ENCODE measurements around the gene ACRBP. TPM values are rescaled to one million over a fixed set of nuclear protein-coding genes. Genes with fewer than 3 reads are reported as not detected.

ACRBP gene
- total RNA-seq, 1 experiment from 2014 or later: 1.3 TPM

DNA sequence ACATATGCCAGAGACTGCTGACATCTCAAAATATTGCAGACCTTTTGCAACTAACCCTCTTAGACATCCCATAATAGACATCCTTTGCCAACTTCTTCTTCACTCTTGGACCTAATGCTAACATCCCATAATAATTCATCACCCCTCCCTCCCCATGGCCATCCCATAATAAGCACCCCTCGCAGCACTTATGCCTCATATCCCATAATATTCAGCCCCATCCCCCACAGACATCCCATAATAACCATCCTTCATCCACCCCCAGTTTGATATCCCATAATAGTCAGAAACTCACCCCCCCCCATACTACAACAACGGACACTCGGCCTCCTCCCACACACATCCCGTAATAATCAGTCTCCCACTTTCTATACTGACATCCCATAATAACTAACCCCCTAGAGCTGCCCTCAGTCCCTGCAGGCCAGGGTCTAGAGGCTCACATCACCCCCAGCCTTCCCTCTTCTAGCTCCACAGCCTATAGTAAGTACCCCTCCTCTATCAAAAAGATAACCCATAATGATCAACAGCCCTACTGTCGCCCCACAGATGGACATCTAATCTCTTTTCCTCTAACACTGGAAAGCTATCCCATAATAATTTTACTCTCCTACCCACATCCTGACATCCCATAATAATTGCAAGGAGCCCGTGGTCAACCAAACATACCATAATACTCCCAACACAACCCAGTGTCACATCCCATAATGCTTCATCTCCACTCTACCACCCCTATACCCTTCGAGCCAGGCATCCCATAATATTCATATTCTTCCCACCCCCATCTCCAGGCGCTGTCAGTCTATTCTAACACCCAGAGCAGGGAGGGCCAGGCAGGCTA, 39.3 kb downstream of the ACRBP start:
- peak; percentile 70 for DNase-seq
- peaks cover 47 to 51% of the 10 kb centered on the region in 2 experiments for H3K4me1 Mint-ChIP-seq

More for the DNA sequence above, 39.3 kb downstream of the ACRBP start:
- Histone ChIP-seq H4K5ac (ENCODE audit: insufficient read length, low read depth, low read length) (no peak overlapping the region), H3T11ph (ENCODE audit: low read length) (no peak overlapping the region), H2BK120ac (ENCODE audit: low read depth, low read length, poor library complexity, severe bottlenecking) (no peak overlapping the region), H3K14ac (ENCODE audit: insufficient read depth, low read length) (no peak overlapping the region), H4K20me1 (ENCODE audit: control insufficient read depth, insufficient read depth, insufficient read length) (no peaks in the 10 kb centered on the region), H3K79me2 (ENCODE audit: insufficient read depth, low read length) (peaks cover 25% of the 10 kb centered on the region; the same call in 1 of the 2 replicates), H2BK20ac (ENCODE audit: low read depth, low read length, poor library complexity, severe bottlenecking) (no peak overlapping the region), H3K9ac (ENCODE audit: extremely low read depth, insufficient read length, low read length) (no peak overlapping the region), H3K4me1 (ENCODE audit: insufficient read depth, low read length) (peaks cover 11% of the 10 kb centered on the region; the same call in 1 of the 2 replicates), H3K4me2 (ENCODE audit: insufficient read depth, insufficient read length, low read length) (no peak overlapping the region), H2BK5ac (ENCODE audit: insufficient read length, low read length) (no peak overlapping the region), H3K56ac (ENCODE audit: insufficient read length, low read depth, low read length) (no peak overlapping the region), H2BK15ac (ENCODE audit: low read depth, low read length) (no peak overlapping the region), H3K9me3 (ENCODE audit: control insufficient read depth, low read depth, low read length) (no peaks in the 10 kb centered on the region), H2AK5ac (ENCODE audit: insufficient read length, low read length) (no peak overlapping the region), H2BK12ac (ENCODE audit: insufficient read length, low read depth, low read length) (no peak overlapping the region), H3K18ac (ENCODE audit: insufficient read length, low read depth, low read length) (no peak overlapping the region), H3K79me1 (ENCODE audit: insufficient read depth, low read depth, low read length, poor library complexity, severe bottlenecking) (peaks cover 3% of the 10 kb centered on the region), H3K4ac (ENCODE audit: low read depth, low read length) (no peak overlapping the region), H2AFZ (ENCODE audit: low read length) (no peak overlapping the region), H3K27me3 (ENCODE audit: insufficient read depth, low read length) (no peaks in the 10 kb centered on the region), H4K8ac (replicated peaks; ENCODE audit: insufficient read length, low read depth, low read length) (no peak overlapping the region), H4K91ac (ENCODE audit: insufficient read length, low read depth, low read length) (no peak overlapping the region), H3K23me2 (ENCODE audit: insufficient read length, low read depth, low read length, poor library complexity, severe bottlenecking) (peaks cover 5% of the 10 kb centered on the region), H3K27ac (ENCODE audit: insufficient read length, low read depth, low read length) (no peak overlapping the region), H3K23ac (ENCODE audit: insufficient read length, low read depth, low read length) (no peak overlapping the region)
- Mint-ChIP-seq H3K36me3 (ENCODE audit: insufficient read depth in 1 of 3, low read depth in 3 of 3) (peaks cover 18 to 29% (median 29%) of the 10 kb centered on the region in 3 experiments), H3K9me3 (no peaks in the 10 kb centered on the region), H3K27ac (no peak overlapping the region), H3K27me3 (ENCODE audit: low read depth) (no peaks in the 10 kb centered on the region), H3K4me3 (no peak overlapping the region)
- 100% methylated on average over 1 of the region's 8 CpGs for WGBS (ENCODE audit: extremely low coverage, insufficient read length, low lambda C conversion rate)
- TF ChIP-seq, protein P1, sequence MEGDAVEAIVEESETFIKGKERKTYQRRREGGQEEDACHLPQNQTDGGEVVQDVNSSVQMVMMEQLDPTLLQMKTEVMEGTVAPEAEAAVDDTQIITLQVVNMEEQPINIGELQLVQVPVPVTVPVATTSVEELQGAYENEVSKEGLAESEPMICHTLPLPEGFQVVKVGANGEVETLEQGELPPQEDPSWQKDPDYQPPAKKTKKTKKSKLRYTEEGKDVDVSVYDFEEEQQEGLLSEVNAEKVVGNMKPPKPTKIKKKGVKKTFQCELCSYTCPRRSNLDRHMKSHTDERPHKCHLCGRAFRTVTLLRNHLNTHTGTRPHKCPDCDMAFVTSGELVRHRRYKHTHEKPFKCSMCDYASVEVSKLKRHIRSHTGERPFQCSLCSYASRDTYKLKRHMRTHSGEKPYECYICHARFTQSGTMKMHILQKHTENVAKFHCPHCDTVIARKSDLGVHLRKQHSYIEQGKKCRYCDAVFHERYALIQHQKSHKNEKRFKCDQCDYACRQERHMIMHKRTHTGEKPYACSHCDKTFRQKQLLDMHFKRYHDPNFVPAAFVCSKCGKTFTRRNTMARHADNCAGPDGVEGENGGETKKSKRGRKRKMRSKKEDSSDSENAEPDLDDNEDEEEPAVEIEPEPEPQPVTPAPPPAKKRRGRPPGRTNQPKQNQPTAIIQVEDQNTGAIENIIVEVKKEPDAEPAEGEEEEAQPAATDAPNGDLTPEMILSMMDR (conservative IDR thresholded peaks at IDR 0.05): no peak
